ENCODE measurements around the gene PRSS36.

DNA sequence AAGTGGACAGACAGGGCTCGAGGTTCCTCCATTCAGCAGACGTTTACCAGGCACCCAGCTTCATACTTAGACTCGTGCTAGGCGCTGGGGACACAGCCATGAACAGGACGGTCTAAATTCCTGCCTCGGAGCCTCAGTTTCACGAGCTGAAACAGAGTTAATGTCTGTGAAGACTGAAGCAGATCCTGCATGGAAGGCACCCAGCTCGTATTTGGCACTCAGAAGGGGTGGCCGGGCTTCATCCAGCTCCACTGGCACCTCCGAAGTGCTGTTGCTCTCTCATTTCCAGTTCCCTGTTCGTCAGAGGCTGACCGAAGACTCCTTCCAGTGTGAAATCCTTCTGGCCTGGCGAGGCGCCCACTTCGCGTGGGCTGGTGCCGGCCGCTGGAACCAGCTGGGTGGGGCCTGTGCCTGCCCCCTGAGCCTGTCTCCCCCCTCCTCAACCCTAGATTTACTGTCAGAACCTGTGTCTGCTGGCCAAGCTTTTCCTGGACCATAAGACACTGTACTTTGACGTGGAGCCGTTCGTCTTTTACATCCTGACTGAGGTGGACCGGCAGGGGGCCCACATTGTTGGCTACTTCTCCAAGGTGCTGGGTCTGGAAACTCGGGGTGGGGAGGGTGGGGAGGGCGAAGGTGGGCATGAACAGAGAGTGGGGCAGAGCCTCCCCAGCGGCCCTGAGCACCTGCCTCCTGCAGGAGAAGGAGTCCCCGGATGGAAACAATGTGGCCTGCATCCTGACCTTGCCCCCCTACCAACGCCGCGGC, 20.1 kb downstream of the PRSS36 start:
- no peak for TF ChIP-seq EP300 (IDR thresholded peaks at IDR 0.05)
- TF ChIP-seq, protein P1, sequence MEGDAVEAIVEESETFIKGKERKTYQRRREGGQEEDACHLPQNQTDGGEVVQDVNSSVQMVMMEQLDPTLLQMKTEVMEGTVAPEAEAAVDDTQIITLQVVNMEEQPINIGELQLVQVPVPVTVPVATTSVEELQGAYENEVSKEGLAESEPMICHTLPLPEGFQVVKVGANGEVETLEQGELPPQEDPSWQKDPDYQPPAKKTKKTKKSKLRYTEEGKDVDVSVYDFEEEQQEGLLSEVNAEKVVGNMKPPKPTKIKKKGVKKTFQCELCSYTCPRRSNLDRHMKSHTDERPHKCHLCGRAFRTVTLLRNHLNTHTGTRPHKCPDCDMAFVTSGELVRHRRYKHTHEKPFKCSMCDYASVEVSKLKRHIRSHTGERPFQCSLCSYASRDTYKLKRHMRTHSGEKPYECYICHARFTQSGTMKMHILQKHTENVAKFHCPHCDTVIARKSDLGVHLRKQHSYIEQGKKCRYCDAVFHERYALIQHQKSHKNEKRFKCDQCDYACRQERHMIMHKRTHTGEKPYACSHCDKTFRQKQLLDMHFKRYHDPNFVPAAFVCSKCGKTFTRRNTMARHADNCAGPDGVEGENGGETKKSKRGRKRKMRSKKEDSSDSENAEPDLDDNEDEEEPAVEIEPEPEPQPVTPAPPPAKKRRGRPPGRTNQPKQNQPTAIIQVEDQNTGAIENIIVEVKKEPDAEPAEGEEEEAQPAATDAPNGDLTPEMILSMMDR (IDR thresholded peaks at IDR 0.05) = no peak
- no peak for TF ChIP-seq POLR2A (IDR thresholded peaks at IDR 0.05)
